Daoy (cell line): ENCODE data around the gene TSHZ2. TPM values are rescaled to one million over a fixed set of nuclear protein-coding genes. Genes with fewer than 3 reads are reported as not detected.
"Not testable (repeated sequence)": the region's sequence is repeated elsewhere in the genome, so short reads cannot be mapped to it uniquely, and the experiment has no call there.

Source experiments
- DNase-seq: peaks from one replicate; pipeline ENCODE4 v3.0.0-alpha.2; 2015; ENCODE audit warnings: low read depth
- total RNA-seq: library from RNA; depleted of rRNA; stranded (reverse); fragments of >200 nt; shearing (Covaris generic); gene quantifications from 2 replicates; pipeline ENCODE4 v1.2.3, GENCODE V29; 2014

Gene TSHZ2
- total RNA-seq, 1 experiment from 2014 or later = 0.57 TPM

GRCh38 chr20:53447316-53447715, 475.2 kb downstream of the TSHZ2 start:
- no peak for DNase-seq

GRCh38 chr20:53448426-53448825, 476.3 kb downstream of the TSHZ2 start:
- no peak for DNase-seq

- no peak for DNase-seq
These were observed 476.7 kb downstream of the TSHZ2 start for GRCh38 chr20:53448875-53449274.

GRCh38 chr20:53453076-53453475, 480.9 kb downstream of the TSHZ2 start:
- no peak for DNase-seq

GRCh38 chr20:53454675-53455276, 482.6 kb downstream of the TSHZ2 start:
- DNase-seq = no peak

GRCh38 chr20:53463101-53463972, 491.2 kb downstream of the TSHZ2 start:
- no peak for DNase-seq

- no peak for DNase-seq
These were observed 494.1 kb downstream of the TSHZ2 start for GRCh38 chr20:53466279-53466678.

- no peak for DNase-seq
These were observed 496.4 kb downstream of the TSHZ2 start for GRCh38 chr20:53468587-53468986.

- DNase-seq = not testable (repeated sequence)
These were observed 500.7 kb downstream of the TSHZ2 start for GRCh38 chr20:53472859-53473258.

- no peak for DNase-seq
These were observed 508.8 kb downstream of the TSHZ2 start for GRCh38 chr20:53480913-53481312.

- no peak for DNase-seq
These were observed 515.5 kb downstream of the TSHZ2 start for GRCh38 chr20:53487461-53488200.

- no peak for DNase-seq
These were observed 516.7 kb downstream of the TSHZ2 start for GRCh38 chr20:53488775-53489272.

- DNase-seq = no peak
These were observed 517.4 kb downstream of the TSHZ2 start for GRCh38 chr20:53489528-53489927.

- no peak for DNase-seq
These were observed 518.5 kb downstream of the TSHZ2 start for GRCh38 chr20:53490620-53491019.

GRCh38 chr20:53491462-53491861, 519.3 kb downstream of the TSHZ2 start:
- no peak for DNase-seq

GRCh38 chr20:53492212-53492611, 520.1 kb downstream of the TSHZ2 start:
- DNase-seq = no peak

GRCh38 chr20:53493311-53493857, 521.2 kb downstream of the TSHZ2 start:
- DNase-seq = no peak

GRCh38 chr20:53494753-53495152, 522.6 kb downstream of the TSHZ2 start:
- DNase-seq = no peak

GRCh38 chr20:53495398-53496092, 523.4 kb downstream of the TSHZ2 start:
- peak; percentile 9 for DNase-seq

- no peak for DNase-seq
These were observed 525.1 kb downstream of the TSHZ2 start for GRCh38 chr20:53497246-53497645.

- DNase-seq = no peak
These were observed 526.2 kb downstream of the TSHZ2 start for GRCh38 chr20:53498341-53498740.
